Type B pancreatic cell (in vitro differentiated cells): Measurements from ENCODE around the gene GNG7. TPM values are rescaled to one million over a fixed set of nuclear protein-coding genes. Genes with fewer than 3 reads are reported as not detected.
A peak's percentile ranks its signal among the peaks of the same experiment; 100 is the strongest.
"Not testable (repeated sequence)": the region's sequence is repeated elsewhere in the genome, so short reads cannot be mapped to it uniquely, and the experiment has no call there.

Experiments used
- DNase-seq: peaks from one replicate; pipeline ENCODE4 v3.0.0; 2021; ENCODE audit warnings: mixed read lengths; ENCODE audit not compliant: unreplicated experiment; ENCODE audit errors: extremely low spot score
- H3K27ac Mint-ChIP-seq: 2 replicates; pipeline ENCODE4 v1.8.0; 2021; ENCODE audit warnings: mild to moderate bottlenecking, mixed read lengths
- H3K27me3 Mint-ChIP-seq: 2 replicates; pipeline ENCODE4 v1.8.0; 2021; ENCODE audit warnings: mixed read lengths
- H3K36me3 Mint-ChIP-seq: 2 replicates; pipeline ENCODE4 v1.8.0; 2021; ENCODE audit warnings: mixed read lengths
- H3K4me1 Mint-ChIP-seq: one replicate; pipeline ENCODE4 v1.8.0; 2021; ENCODE audit warnings: mixed read lengths; ENCODE audit not compliant: unreplicated experiment
- H3K4me3 Mint-ChIP-seq: 2 replicates; pipeline ENCODE4 v1.8.0; 2021; ENCODE audit warnings: mild to moderate bottlenecking, mixed read lengths
- H3K9me3 Mint-ChIP-seq: 2 replicates; pipeline ENCODE4 v1.8.0; 2021; ENCODE audit warnings: mixed read lengths
- total RNA-seq: library from RNA; stranded (reverse); gene quantifications from 2 replicates; pipeline ENCODE4 v1.2.1, GENCODE V29; 2021; ENCODE audit warnings: low replicate concordance
- TF ChIP-seq, protein P1 (sequence below): fragments of 200-600 bp; sonication (generic); conservative IDR thresholded peaks from 2 replicates; pipeline ENCODE4 v1.5.0; 2021; ENCODE audit warnings: antibody characterized with exemption, mild to moderate bottlenecking

Gene GNG7
- total RNA-seq, 1 donor from 2014 or later: 12.2 TPM

DNA sequence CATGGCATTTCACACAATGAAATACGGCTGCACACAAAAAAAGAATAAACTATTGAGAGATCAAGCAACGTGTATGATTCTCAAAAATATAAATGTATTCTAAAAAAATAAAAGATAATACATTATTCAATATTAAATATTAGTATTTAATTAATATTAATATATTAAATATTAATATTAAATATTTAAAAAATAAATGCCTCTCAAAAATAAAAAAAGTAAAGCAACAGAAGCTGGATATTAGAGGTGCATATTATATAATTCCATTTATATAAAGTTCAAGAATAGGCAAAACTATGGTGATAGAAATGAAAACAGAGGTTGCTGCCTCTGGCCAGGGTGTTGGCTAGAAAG is 169.4 kb downstream of the GNG7 start:
- peaks cover 7% of the 10 kb centered on the region for H3K9me3 Mint-ChIP-seq
- H3K36me3 Mint-ChIP-seq: peaks cover 4% of the 10 kb centered on the region
- peak overlapping the region; percentile 83 for H3K27ac Mint-ChIP-seq
- DNase-seq: no peak
- peaks cover 15% of the 10 kb centered on the region for H3K4me1 Mint-ChIP-seq
- no peaks in the 10 kb centered on the region for H3K27me3 Mint-ChIP-seq
- TF ChIP-seq, protein P1, sequence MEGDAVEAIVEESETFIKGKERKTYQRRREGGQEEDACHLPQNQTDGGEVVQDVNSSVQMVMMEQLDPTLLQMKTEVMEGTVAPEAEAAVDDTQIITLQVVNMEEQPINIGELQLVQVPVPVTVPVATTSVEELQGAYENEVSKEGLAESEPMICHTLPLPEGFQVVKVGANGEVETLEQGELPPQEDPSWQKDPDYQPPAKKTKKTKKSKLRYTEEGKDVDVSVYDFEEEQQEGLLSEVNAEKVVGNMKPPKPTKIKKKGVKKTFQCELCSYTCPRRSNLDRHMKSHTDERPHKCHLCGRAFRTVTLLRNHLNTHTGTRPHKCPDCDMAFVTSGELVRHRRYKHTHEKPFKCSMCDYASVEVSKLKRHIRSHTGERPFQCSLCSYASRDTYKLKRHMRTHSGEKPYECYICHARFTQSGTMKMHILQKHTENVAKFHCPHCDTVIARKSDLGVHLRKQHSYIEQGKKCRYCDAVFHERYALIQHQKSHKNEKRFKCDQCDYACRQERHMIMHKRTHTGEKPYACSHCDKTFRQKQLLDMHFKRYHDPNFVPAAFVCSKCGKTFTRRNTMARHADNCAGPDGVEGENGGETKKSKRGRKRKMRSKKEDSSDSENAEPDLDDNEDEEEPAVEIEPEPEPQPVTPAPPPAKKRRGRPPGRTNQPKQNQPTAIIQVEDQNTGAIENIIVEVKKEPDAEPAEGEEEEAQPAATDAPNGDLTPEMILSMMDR: no peak
- no peak overlapping the region for H3K4me3 Mint-ChIP-seq

DNA sequence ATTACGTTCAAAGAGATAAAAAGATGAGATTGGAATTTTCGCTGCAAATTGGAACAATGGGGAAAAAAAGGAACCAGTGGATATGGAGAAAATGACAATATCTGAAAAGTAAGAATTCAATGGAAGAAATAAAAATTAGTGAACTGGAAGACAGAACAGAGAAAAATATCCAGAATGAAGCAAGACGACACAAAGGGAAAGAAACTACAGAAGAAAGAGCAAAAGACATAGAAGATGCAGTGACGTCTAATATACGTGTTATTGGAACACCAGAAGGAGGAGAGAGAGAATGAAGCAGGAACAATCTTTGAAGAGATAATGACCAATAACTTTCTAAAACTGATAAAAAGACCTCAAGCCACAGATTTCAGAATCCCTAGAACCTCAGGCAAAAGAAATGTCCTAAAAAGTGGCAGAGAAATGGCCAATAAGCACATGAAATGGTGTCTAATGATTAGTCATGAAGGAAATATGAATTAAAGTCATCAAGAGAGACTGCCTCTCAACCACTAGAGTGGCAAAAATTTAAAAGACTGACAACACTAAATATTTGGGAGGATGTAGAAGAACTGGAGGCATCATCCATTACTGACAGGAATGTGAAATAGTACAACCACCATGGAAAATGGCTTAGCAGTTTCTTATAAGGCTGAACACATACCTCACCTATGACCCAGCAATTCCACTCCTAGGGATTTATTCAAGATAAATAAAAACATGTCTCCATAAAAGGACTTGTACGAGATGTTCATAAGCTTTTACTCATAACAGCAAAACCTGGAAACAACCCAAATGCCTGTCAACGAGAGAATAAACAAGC is 170.0 kb downstream of the GNG7 start:
- no peak overlapping the region for H3K4me3 Mint-ChIP-seq
- peak overlapping the region; percentile 83 for H3K27ac Mint-ChIP-seq
- peaks cover 4% of the 10 kb centered on the region for H3K36me3 Mint-ChIP-seq
- DNase-seq: no peak
- TF ChIP-seq, protein P1: no peak
- H3K4me1 Mint-ChIP-seq: peaks cover 15% of the 10 kb centered on the region
- H3K9me3 Mint-ChIP-seq: peaks cover 7% of the 10 kb centered on the region
- H3K27me3 Mint-ChIP-seq: no peaks in the 10 kb centered on the region

DNA sequence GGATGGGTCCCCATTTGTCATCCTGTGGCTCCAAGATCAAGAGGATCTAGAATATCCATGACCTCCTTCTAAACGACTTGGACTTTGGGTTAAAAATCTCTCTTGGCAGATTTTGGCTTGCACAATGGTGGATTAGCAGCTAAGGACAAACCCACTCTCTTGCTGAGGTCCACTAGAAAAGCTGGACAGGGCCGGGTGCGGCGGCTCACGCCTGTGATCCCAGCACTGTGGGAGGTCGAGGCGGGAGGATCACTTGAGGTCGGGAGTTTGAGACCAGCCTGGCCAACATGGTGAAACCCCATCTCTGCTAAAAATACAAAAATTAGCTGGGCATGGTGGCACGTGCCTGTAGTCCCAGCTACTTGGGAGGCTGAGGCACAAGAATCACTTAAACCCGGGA is 172.6 kb downstream of the GNG7 start:
- H3K9me3 Mint-ChIP-seq: not testable (repeated sequence)

DNA sequence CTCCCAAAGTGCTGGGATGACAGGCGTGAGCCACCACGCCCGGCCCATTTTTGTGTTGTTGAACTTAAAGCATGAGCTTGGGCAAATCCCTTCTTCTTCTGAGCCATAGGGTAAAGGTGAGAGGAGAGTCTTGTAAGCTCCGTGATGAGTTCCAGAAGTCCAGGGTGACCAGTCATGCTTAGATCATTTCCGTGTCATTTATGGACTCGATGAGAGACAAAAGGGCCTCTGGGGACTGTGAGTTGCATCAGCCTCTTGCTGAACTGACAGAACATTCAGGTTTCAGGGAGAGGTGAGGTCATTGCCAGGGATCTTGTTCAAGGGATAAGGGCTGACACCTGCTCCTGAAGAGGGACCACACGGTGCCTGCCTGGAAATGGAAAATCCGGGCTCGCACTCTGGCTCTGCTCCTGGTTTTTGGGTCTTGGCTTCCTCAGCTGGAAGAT is 173.0 kb downstream of the GNG7 start:
- Mint-ChIP-seq H3K9me3 (peaks cover 7% of the 10 kb centered on the region), H3K4me3 (no peak overlapping the region), H3K27me3 (no peaks in the 10 kb centered on the region), H3K27ac (peak overlapping the region; percentile 87), H3K36me3 (peaks cover 4% of the 10 kb centered on the region), H3K4me1 (peaks cover 5% of the 10 kb centered on the region)
- no peak for DNase-seq
- TF ChIP-seq, protein P1: no peak

More for the DNA sequence above, 172.6 kb downstream of the GNG7 start:
- H3K27ac Mint-ChIP-seq: peak overlapping the region; percentile 87
- H3K27me3 Mint-ChIP-seq, DNase-seq, H3K4me1 Mint-ChIP-seq, H3K36me3 Mint-ChIP-seq, H3K4me3 Mint-ChIP-seq: not testable (repeated sequence)

DNA sequence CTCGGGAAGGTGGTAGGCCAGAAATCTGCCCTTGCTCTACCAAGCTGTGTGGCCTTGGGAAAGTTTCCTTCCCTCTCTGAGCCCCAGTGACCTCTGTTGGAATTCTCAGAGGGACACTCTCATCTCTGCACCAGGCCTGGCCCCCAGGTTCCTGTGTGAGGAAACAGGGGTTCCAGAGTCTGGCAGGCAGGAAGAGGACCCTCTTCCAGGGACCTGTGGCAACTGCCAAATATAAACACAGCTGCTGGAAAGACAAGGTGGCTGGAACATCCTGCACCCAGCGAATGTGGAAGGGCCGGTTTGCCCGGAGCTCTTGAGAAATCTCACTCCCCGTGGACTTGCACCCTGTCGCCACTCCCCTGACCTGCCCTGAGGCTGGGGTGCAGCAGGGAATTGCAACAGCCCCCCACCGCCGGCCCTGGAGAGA is 173.8 kb downstream of the GNG7 start:
- H3K9me3 Mint-ChIP-seq: peaks cover 7% of the 10 kb centered on the region
- no peaks in the 10 kb centered on the region for H3K27me3 Mint-ChIP-seq
- no peak overlapping the region for H3K4me3 Mint-ChIP-seq
- peak overlapping the region; percentile 87 for H3K27ac Mint-ChIP-seq
- peaks cover 4% of the 10 kb centered on the region for H3K4me1 Mint-ChIP-seq
- DNase-seq: no peak
- TF ChIP-seq, protein P1: no peak
- H3K36me3 Mint-ChIP-seq: peaks cover 4% of the 10 kb centered on the region

DNA sequence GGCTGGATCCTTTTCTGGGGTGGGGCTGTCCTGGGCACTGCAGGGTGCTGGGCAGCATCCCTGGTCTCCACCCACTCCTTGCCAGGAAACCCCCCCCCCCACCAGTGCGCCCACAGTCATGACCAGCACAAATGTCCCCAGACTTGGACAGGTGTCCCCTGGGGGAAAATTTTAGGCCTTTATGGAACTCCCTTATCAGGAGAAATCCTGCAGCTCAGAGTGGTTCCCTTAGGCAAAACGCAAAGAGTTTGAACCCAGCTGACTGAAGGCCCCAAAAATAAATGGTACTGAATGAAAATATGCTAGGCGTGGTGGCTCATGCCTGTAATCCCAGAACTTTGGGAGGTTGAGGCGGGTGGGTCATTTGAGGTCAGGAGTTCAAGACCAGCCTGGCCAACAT is 174.8 kb downstream of the GNG7 start:
- no peak for DNase-seq
- Mint-ChIP-seq H3K4me1 (peaks cover 4% of the 10 kb centered on the region), H3K9me3 (peaks cover 7% of the 10 kb centered on the region), H3K4me3 (no peak overlapping the region), H3K27ac (peak overlapping the region; percentile 41), H3K27me3 (no peaks in the 10 kb centered on the region), H3K36me3 (peaks cover 4% of the 10 kb centered on the region)
- TF ChIP-seq, protein P1: no peak
